ENCODE measurements around the gene CACNA1G. TPM values are rescaled to one million over a fixed set of nuclear protein-coding genes. Genes with fewer than 3 reads are reported as not detected.

The CACNA1G gene
- total RNA-seq, 2 donors from 2014 or later, result 0.84 to 1.1 TPM

DNA sequence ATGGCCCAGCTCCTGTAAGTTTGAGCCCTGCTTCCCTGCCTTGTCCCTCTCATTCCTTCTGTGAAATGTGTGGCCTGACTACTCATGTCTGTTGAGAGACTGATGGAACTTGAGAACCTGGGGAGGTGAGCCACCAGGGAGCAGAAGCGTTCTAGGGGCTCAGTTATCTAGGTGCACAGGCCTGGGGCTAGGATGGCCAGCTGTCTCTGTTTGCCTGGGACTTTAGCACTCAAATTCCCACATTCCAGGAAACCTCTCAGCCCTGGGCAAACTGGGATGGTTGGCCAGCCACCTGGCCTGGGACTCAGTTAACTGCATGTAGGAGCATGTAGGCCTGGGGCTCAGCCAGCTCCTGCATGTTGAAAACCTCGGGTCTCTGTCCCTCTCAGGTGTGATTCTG is 37.3 kb upstream of the CACNA1G start:
- TF ChIP-seq, protein P1, sequence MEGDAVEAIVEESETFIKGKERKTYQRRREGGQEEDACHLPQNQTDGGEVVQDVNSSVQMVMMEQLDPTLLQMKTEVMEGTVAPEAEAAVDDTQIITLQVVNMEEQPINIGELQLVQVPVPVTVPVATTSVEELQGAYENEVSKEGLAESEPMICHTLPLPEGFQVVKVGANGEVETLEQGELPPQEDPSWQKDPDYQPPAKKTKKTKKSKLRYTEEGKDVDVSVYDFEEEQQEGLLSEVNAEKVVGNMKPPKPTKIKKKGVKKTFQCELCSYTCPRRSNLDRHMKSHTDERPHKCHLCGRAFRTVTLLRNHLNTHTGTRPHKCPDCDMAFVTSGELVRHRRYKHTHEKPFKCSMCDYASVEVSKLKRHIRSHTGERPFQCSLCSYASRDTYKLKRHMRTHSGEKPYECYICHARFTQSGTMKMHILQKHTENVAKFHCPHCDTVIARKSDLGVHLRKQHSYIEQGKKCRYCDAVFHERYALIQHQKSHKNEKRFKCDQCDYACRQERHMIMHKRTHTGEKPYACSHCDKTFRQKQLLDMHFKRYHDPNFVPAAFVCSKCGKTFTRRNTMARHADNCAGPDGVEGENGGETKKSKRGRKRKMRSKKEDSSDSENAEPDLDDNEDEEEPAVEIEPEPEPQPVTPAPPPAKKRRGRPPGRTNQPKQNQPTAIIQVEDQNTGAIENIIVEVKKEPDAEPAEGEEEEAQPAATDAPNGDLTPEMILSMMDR (conservative IDR thresholded peaks at IDR 0.05), result no peak
- no peak overlapping the region for H3K27ac Mint-ChIP-seq
- no peaks in the 10 kb centered on the region for H3K4me1 ChIP-seq (ENCODE audit: control insufficient read depth, insufficient read depth, low read length)

DNA sequence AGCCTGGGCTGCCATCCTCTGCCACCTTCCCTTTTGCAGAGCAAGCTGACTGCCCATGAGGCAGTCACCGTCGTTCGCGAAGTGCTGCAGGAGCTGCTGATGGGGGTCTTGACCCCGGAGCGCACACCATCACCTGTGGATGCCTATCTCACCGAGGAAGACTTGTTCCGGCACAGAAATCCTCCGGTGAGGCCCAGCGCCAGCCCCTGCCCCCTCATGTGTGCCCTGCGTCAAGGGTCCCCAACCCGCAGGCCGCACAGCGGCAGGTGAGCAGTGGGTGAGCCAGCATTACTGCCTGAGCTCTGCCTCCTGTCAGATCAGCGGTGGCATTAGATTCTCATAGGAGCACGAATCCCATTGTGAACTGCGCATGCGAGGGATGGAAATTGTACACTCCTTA is 35.7 kb upstream of the CACNA1G start:
- H3K4me1 ChIP-seq (ENCODE audit: control insufficient read depth, insufficient read depth, low read length), result no peaks in the 10 kb centered on the region
- H3K9me3 Mint-ChIP-seq, result no peaks in the 10 kb centered on the region
- H3K36me3 Mint-ChIP-seq (ENCODE audit: low read depth), result no peaks in the 10 kb centered on the region
- DNase-seq, result no peak
- H3K27ac ChIP-seq (ENCODE audit: low read depth, low read length), result no peak overlapping the region
- peaks cover 2% of the 10 kb centered on the region for H3K4me1 Mint-ChIP-seq
- H3K4me3 ChIP-seq (ENCODE audit: low read length), result no peak overlapping the region
- peaks cover 11% of the 10 kb centered on the region for H3K27me3 Mint-ChIP-seq (ENCODE audit: insufficient read depth)
- no peaks in the 10 kb centered on the region for H3K9me3 ChIP-seq (ENCODE audit: control insufficient read depth, low read length)
- no peak overlapping the region for H3K4me3 Mint-ChIP-seq
- no peaks in the 10 kb centered on the region for H3K27me3 ChIP-seq (ENCODE audit: control insufficient read depth, insufficient read depth, low read length, poor library complexity, severe bottlenecking)
- no peak overlapping the region for H3K27ac Mint-ChIP-seq
- H3K9ac ChIP-seq (ENCODE audit: extremely low read depth, low read length, poor library complexity, severe bottlenecking), result no peak overlapping the region
- 94 to 96% methylated on average over 16 to 18 of the region's 18 CpGs for WGBS, 2 experiments (ENCODE audit: insufficient coverage in 1 of 2, insufficient read length in 1 of 2)
- H3K36me3 ChIP-seq (ENCODE audit: control insufficient read depth, insufficient read depth, low read length), result no peaks in the 10 kb centered on the region
- TF ChIP-seq, protein P1 (conservative IDR thresholded peaks at IDR 0.05), result no peak

More for the DNA sequence above, 37.3 kb upstream of the CACNA1G start:
- no peaks in the 10 kb centered on the region for H3K9me3 ChIP-seq (ENCODE audit: control insufficient read depth, low read length)
- no peak overlapping the region for H3K9ac ChIP-seq (ENCODE audit: extremely low read depth, low read length, poor library complexity, severe bottlenecking)
- Mint-ChIP-seq H3K36me3 (ENCODE audit: low read depth) (no peaks in the 10 kb centered on the region), H3K9me3 (no peaks in the 10 kb centered on the region), H3K4me1 (peaks cover 6% of the 10 kb centered on the region), H3K4me3 (no peak overlapping the region), H3K27me3 (ENCODE audit: insufficient read depth) (peaks cover 2% of the 10 kb centered on the region)
- H3K4me3 ChIP-seq (ENCODE audit: low read length), result no peak overlapping the region
- no peak for DNase-seq
- WGBS, 2 experiments (ENCODE audit: insufficient coverage in 1 of 2, insufficient read length in 1 of 2), result 90% methylated on average over 2 of the region's 2 CpGs; no CpG with 5 or more reads in 1 of the 2 experiments
- no peak overlapping the region for H3K27ac ChIP-seq (ENCODE audit: low read depth, low read length)
- H3K36me3 ChIP-seq (ENCODE audit: control insufficient read depth, insufficient read depth, low read length), result no peaks in the 10 kb centered on the region
- no peaks in the 10 kb centered on the region for H3K27me3 ChIP-seq (ENCODE audit: control insufficient read depth, insufficient read depth, low read length, poor library complexity, severe bottlenecking)

DNA sequence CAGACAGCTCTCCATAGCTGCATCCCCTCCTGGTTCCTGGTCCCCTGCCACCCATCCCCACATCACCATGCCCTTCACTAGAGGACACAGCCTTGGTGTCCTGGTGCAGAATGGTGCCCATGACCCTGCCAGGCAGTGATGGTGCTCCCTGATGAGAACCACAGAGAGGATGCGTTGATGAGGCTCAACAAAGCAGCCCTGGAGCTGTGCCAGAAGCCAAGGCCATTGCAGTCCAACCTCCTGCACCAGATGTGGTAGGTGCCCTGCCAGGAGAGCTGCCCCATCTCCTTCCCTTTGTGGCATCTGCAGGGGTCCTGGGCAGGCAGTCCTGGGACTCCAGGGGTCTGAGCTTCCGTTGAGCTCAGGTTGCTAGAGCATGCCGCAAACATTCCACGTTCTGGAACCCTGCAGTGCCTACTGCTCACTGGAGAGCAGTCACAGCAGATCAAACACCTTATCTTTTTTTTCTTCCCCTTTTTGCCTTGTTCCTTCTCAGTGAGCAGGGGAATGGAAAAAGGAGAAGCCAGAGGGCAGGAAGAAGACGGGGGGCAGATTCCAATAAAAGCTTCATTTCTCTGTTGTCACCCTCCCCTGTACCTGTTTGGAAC is 33.3 kb upstream of the CACNA1G start:
- Mint-ChIP-seq H3K9me3 (no peaks in the 10 kb centered on the region), H3K27ac (no peak overlapping the region), H3K36me3 (ENCODE audit: low read depth) (no peaks in the 10 kb centered on the region), H3K27me3 (ENCODE audit: insufficient read depth) (peaks cover 31% of the 10 kb centered on the region), H3K4me1 (peaks cover 2% of the 10 kb centered on the region), H3K4me3 (no peak overlapping the region)
- Histone ChIP-seq H3K36me3 (ENCODE audit: control insufficient read depth, insufficient read depth, low read length) (no peaks in the 10 kb centered on the region), H3K4me3 (ENCODE audit: low read length) (no peak overlapping the region), H3K9me3 (ENCODE audit: control insufficient read depth, low read length) (no peaks in the 10 kb centered on the region), H3K4me1 (ENCODE audit: control insufficient read depth, insufficient read depth, low read length) (no peaks in the 10 kb centered on the region), H3K27me3 (ENCODE audit: control insufficient read depth, insufficient read depth, low read length, poor library complexity, severe bottlenecking) (peaks cover 11% of the 10 kb centered on the region), H3K9ac (ENCODE audit: extremely low read depth, low read length, poor library complexity, severe bottlenecking) (no peak overlapping the region), H3K27ac (ENCODE audit: low read depth, low read length) (no peak overlapping the region)
- TF ChIP-seq, protein P1 (conservative IDR thresholded peaks at IDR 0.05), result no peak
- DNase-seq, result no peak
- WGBS, 2 experiments (ENCODE audit: insufficient coverage in 1 of 2, insufficient read length in 1 of 2), result 17 to 51% methylated on average over 1 to 5 of the region's 5 CpGs

All from endodermal cell (in vitro differentiated cells).